K562 (cell line): ENCODE data around the gene SYT13. TPM values are rescaled to one million over a fixed set of nuclear protein-coding genes. Genes with fewer than 3 reads are reported as not detected.

ENCODE experiments used
- ATAC-seq: fragments of 200-7000 bp; cut with Tn5 transposase; 3 replicates; pipeline ENCODE4 v1.9.1; 2020; ENCODE audit warnings: moderate library complexity
- BruUV-seq: library from RNA; stranded (reverse); fragments of 400-500 nt; replicated peaks from 2 replicates; lab custom pipeline; 2021; lab: Mats Ljungman, UMichigan
- CTCF ChIA-PET: fragments of 300-600 bp; formaldehyde crosslinking; extraction: SDS; loops from one replicate; lab custom pipeline; 2021; ENCODE audit warnings: low intra/inter-chr PET ratio; lab: Yijun Ruan, JAX
- POLR2A ChIA-PET: fragments of 300-600, 350-650 bp; sonication (Branson Sonifier 250); formaldehyde crosslinking; extraction: SDS; loops from one replicate; lab custom pipeline; 2021; ENCODE audit warnings: antibody characterized with exemption, inconsistent platforms; lab: Yijun Ruan, JAX
- DNase-seq, 4 experiments: peaks; one replicate each; pipeline versions ENCODE4 v3.0.0 to v3.0.0-alpha.2; 2011 to 2018; ENCODE audit warnings: low spot score in 3 of 4, mixed read lengths in 3 of 4; ENCODE audit errors: extremely low read depth in 1 of 4
- FAIRE-seq: peaks from 2 replicates; lab custom pipeline; 2011; peaks lifted over from hg19 to GRCh38; lab: Jason Lieb, UNC
- H2AFZ ChIP-seq: 2 replicates; pipeline ENCODE4 v1.6.0; 2011; ENCODE audit warnings: low read depth, low read length, control low read depth, inconsistent platforms
- H3K27ac ChIP-seq: fragments of 200-600 bp; 3 replicates; pipeline ENCODE4 v1.8.0; 2011; ENCODE audit warnings: low read depth, mild to moderate bottlenecking, control low read depth, inconsistent platforms, low read length, moderate library complexity, mixed read lengths; ENCODE audit errors: extremely low read depth
- H3K27me3 ChIP-seq, 2 experiments: fragments of 300-600 bp in 1 of 2; 2 replicates in 1 of 2; 3 replicates in 1 of 2; pipeline versions ENCODE4 v1.6.0 to v1.8.0; 2011; ENCODE audit warnings: inconsistent platforms in 2 of 2, low read length in 2 of 2, mild to moderate bottlenecking in 1 of 2, mixed read lengths in 1 of 2, moderate library complexity in 1 of 2; ENCODE audit not compliant: control insufficient read depth in 2 of 2, insufficient read depth in 2 of 2
- H3K36me3 ChIP-seq: fragments of 300-600 bp; 3 replicates; pipeline ENCODE4 v1.8.0; 2011; ENCODE audit warnings: mild to moderate bottlenecking, low read length, inconsistent platforms; ENCODE audit not compliant: control insufficient read depth, insufficient read depth
- H3K4me1 ChIP-seq, 2 experiments: fragments of 200-600 bp in 1 of 2; replicated peaks in 1 of 2; 2 replicates in 1 of 2; 3 replicates in 1 of 2; pipeline versions ENCODE4 v1.5.1 to v1.8.0; 2011; ENCODE audit warnings: inconsistent platforms in 2 of 2, low read length in 2 of 2, mild to moderate bottlenecking in 1 of 2, mixed read lengths in 1 of 2, moderate library complexity in 1 of 2; ENCODE audit not compliant: control insufficient read depth in 2 of 2, insufficient read depth in 2 of 2
- H3K4me2 ChIP-seq: 2 replicates; pipeline ENCODE4 v1.6.1; 2011; ENCODE audit warnings: low read length, control low read depth, inconsistent platforms, mixed read lengths; ENCODE audit not compliant: insufficient read depth
- H3K4me3 ChIP-seq: fragments of 200-600 bp; sonication (generic), shearing (Covaris generic); 2 replicates; pipeline ENCODE4 v1.5.1; 2016; ENCODE audit warnings: control low read depth, inconsistent platforms
- H3K79me2 ChIP-seq: fragments of 200-600 bp; 3 replicates; pipeline ENCODE4 v1.8.0; 2011; ENCODE audit warnings: low read length, inconsistent platforms; ENCODE audit not compliant: control insufficient read depth, insufficient read depth
- H3K9ac ChIP-seq, 2 experiments: 2 replicates each; pipeline versions ENCODE4 v1.6.0 to v1.6.1; 2011; ENCODE audit warnings: low read depth in 2 of 2, low read length in 2 of 2, control low read depth in 1 of 2, inconsistent platforms in 1 of 2, mild to moderate bottlenecking in 1 of 2, mixed read lengths in 1 of 2; ENCODE audit not compliant: insufficient read depth in 1 of 2
- H3K9me1 ChIP-seq: one replicate; pipeline ENCODE4 v1.6.0; 2011; ENCODE audit warnings: inconsistent platforms, mild to moderate bottlenecking, low read length, moderate library complexity; ENCODE audit not compliant: control insufficient read depth, insufficient read depth
- H3K9me3 ChIP-seq: replicated peaks from 2 replicates; pipeline ENCODE4 v1.5.1; 2011; ENCODE audit warnings: low read depth, low read length, inconsistent platforms; ENCODE audit not compliant: control insufficient read depth, insufficient read depth
- H4K20me1 ChIP-seq: replicated peaks from 2 replicates; pipeline ENCODE4 v1.6.1; 2011; ENCODE audit warnings: low read length, inconsistent platforms, mixed read lengths; ENCODE audit not compliant: control insufficient read depth, insufficient read depth
- E2F4 ChIP-seq: sonication (generic); formaldehyde crosslinking; IDR thresholded peaks from 2 replicates; pipeline ENCODE4 v1.8.0; 2022; ENCODE audit warnings: mild to moderate bottlenecking, low read depth, missing genetic modification reagents
- ELK3 ChIP-seq: fragments of 450-650 bp; formaldehyde crosslinking; IDR thresholded peaks from 2 replicates; pipeline ENCODE4 v1.4.0; 2020; ENCODE audit warnings: mild to moderate bottlenecking
- HIVEP1 ChIP-seq: fragments of 250-450 bp; sonication (Bioruptor Pico); IDR thresholded peaks from 2 replicates; pipeline ENCODE4 v1.4.0; 2020; ENCODE audit warnings: mild to moderate bottlenecking
- HMGXB4 ChIP-seq: sonication (generic); formaldehyde crosslinking; IDR thresholded peaks from 2 replicates; pipeline ENCODE4 v1.8.1; 2023; ENCODE audit warnings: mild to moderate bottlenecking, missing genetic modification reagents
- KLF1 ChIP-seq: fragments of 450-650 bp; IDR thresholded peaks from 2 replicates; pipeline ENCODE4 v1.6.1; 2016; ENCODE audit warnings: missing genetic modification characterization, missing compliant biosample characterization
- RBM15 ChIP-seq: fragments of 200-400 bp; formaldehyde crosslinking; IDR thresholded peaks from 2 replicates; pipeline ENCODE4 v1.6.1; 2018; ENCODE audit warnings: mild to moderate bottlenecking, low read length, moderate library complexity; ENCODE audit not compliant: insufficient read depth
- USF1 ChIP-seq: sonication (generic); formaldehyde crosslinking; IDR thresholded peaks from 2 replicates; pipeline ENCODE4 v1.9.0; 2022; ENCODE audit warnings: mild to moderate bottlenecking, missing genetic modification reagents
- ZFX ChIP-seq: sonication (generic); formaldehyde crosslinking; IDR thresholded peaks from 2 replicates; pipeline ENCODE4 v1.8.0; 2022; ENCODE audit warnings: mild to moderate bottlenecking, missing genetic modification reagents, moderate library complexity
- ZNF197 ChIP-seq: fragments of 200-800 bp; sonication (Bioruptor generic); IDR thresholded peaks from 2 replicates; pipeline ENCODE4 v1.6.1; 2016; ENCODE audit warnings: low read depth, missing genetic modification characterization, missing compliant biosample characterization
- ZNF232 ChIP-seq: sonication (generic); formaldehyde crosslinking; IDR thresholded peaks from 2 replicates; pipeline ENCODE4 v1.8.0; 2022; ENCODE audit warnings: mild to moderate bottlenecking, missing genetic modification reagents
- ZNF41 ChIP-seq: fragments of 250-450 bp; sonication (Bioruptor Pico); conservative IDR thresholded peaks from 2 replicates; pipeline ENCODE4 v1.4.0; 2020; ENCODE audit warnings: mild to moderate bottlenecking
- WGBS: fragments of 100-300 bp; shearing (Covaris generic); methylation state at CpG from one replicate; pipeline ENCODE4 v1.1.6; 2016; ENCODE audit warnings: low coverage, mixed read lengths; ENCODE audit not compliant: insufficient coverage; ENCODE audit errors: missing lambda C conversion rate; 5-methylcytosine and 5-hydroxymethylcytosine counted together
- in situ Hi-C: fragments of 300-500 bp; cut with MboI; formaldehyde crosslinking; loops from 4 replicates; pipeline ENCODE4 v1.15.0; 2018; ENCODE audit warnings: inconsistent platforms, mixed read lengths
- intact Hi-C: fragments of 100-400 bp; cut with micrococcal nuclease; formaldehyde crosslinking; loops from 2 replicates; pipeline ENCODE4 v1.14.2; 2022
- polyA plus RNA-seq, 8 experiments: library from polyadenylated mRNA; depleted of rRNA in 4 of 8; stranded (reverse) in 5 of 8; unstranded in 3 of 8; fragments of >200 nt; fragmentation: Nextera tagmentation in 2 of 8; fragmentation: Illumina TruSeq in 1 of 8; extraction: Ambion mirVana in 2 of 8; extraction: Trizol in 1 of 8; gene quantifications; 2 replicates each; pipeline versions ENCODE4 v1.2.1 to v1.2.3, GENCODE V29; 2011 to 2014; ENCODE audit warnings: inconsistent platforms in 1 of 8, missing spikeins in 1 of 8
- total RNA-seq, 7 experiments: library from RNA; depleted of rRNA in 6 of 7; stranded (reverse); fragments of >200 nt in 6 of 7; fragmentation: Illumina TruSeq in 2 of 7; extraction: Trizol in 2 of 7; gene quantifications; 2 replicates each; pipeline versions ENCODE4 v1.2.1 to v1.2.3, GENCODE V29; 2011 to 2021; ENCODE audit warnings: low replicate concordance in 1 of 7

The SYT13 gene
- total and polyA plus RNA-seq, 9 of the 15 experiments (the other 6 are each of a cell fraction or from before 2014, with no cell fraction given), result under 0.01 to 0.13 (median 0.08) TPM; not detected in 2

GRCh38 chr11:45216901-45217300 lies 69.2 kb downstream of the SYT13 start:
- peaks cover 3% of the 10 kb centered on the region for H3K9me1 ChIP-seq
- no peak overlapping the region for H3K9ac ChIP-seq
- no peak overlapping the region for H2AFZ ChIP-seq
- 3% methylated on average over 2 of the region's 2 CpGs for WGBS
- no peaks in the 10 kb centered on the region for H3K36me3 ChIP-seq
- FAIRE-seq (no peak), ATAC-seq (no peak), DNase-seq (no peak)
- H3K9me3 ChIP-seq, result no peaks in the 10 kb centered on the region
- peaks cover 0 to 10% of the 10 kb centered on the region in 2 experiments; a peak in 1 of 5 replicates for H3K4me1 ChIP-seq
- no peak overlapping the region for H3K4me3 ChIP-seq
- no peak overlapping the region for H3K27ac ChIP-seq
- TF ChIP-seq ELK3 (CRISPR knock-in tag) (no peak), RBM15 (no peak), ZFX (CRISPR knock-in tag) (no peak)
- in situ Hi-C loops, result no loop called here
- no TSS peak for BruUV-seq
- no peak overlapping the region for H3K4me2 ChIP-seq
- H3K27me3 ChIP-seq, result peaks cover 0 to 25% of the 10 kb centered on the region in 2 experiments; a peak in 2 of 5 replicates
- intact Hi-C loops, result loop anchor here (10.0 kb wide), 1 partner anchor 118 kb away; no protein-coding TSS in a partner anchor
- CTCF ChIA-PET, result no interaction called here
- H4K20me1 ChIP-seq, result peaks cover 8% of the 10 kb centered on the region; the same call in 1 of the 2 replicates
- POLR2A ChIA-PET, result no interaction called here
- no peaks in the 10 kb centered on the region for H3K79me2 ChIP-seq

- peaks cover 0 to 10% of the 10 kb centered on the region in 2 experiments; a peak in 1 of 5 replicates for H3K4me1 ChIP-seq
- H3K27ac ChIP-seq, result no peak overlapping the region
- in situ Hi-C loops, result no loop called here
- no peak overlapping the region for H3K4me3 ChIP-seq
- intact Hi-C loops, result loop anchor here (10.0 kb wide), 1 partner anchor 119 kb away; no protein-coding TSS in a partner anchor
- DNase-seq, result no peak
- ChIA-PET CTCF (no interaction called here), POLR2A (interaction anchor here (0.6 to 0.8 kb wide), 2 partner anchors 222 to 237 kb away, joined by 3 read pairs; no protein-coding TSS in a partner anchor)
- H3K9me1 ChIP-seq, result peaks cover 3% of the 10 kb centered on the region
- H3K4me2 ChIP-seq, result no peak overlapping the region
- H3K9ac ChIP-seq, result no peak overlapping the region
- no peaks in the 10 kb centered on the region for H3K79me2 ChIP-seq
- 0% methylated on average over 1 of the region's 1 CpG for whole genome bisulfite sequencing
- H4K20me1 ChIP-seq, result peaks cover 14% of the 10 kb centered on the region
- no peak for ATAC-seq
- no peak for FAIRE-seq
- H3K36me3 ChIP-seq, result no peaks in the 10 kb centered on the region
- H2AFZ ChIP-seq, result no peak overlapping the region
- BruUV-seq, result no TSS peak
- H3K9me3 ChIP-seq, result no peaks in the 10 kb centered on the region
- H3K27me3 ChIP-seq, result peaks cover 0 to 27% of the 10 kb centered on the region in 2 experiments; a peak in 2 of 5 replicates
- no peak for TF ChIP-seq ZNF232 (CRISPR knock-in tag)
- TF ChIP-seq ZNF197, result no peak
- TF ChIP-seq HIVEP1 (CRISPR knock-in tag), result no peak
- TF ChIP-seq ZNF41, result no peak
- TF ChIP-seq HMGXB4 (CRISPR knock-in tag), result no peak
- TF ChIP-seq USF1, result no peak
- TF ChIP-seq KLF1 (tag), result no peak
- TF ChIP-seq E2F4, result no peak
Observed at GRCh38 chr11:45216031-45216430, 70.1 kb downstream of the SYT13 start.
